CD14-positive monocyte (primary cell): ENCODE results near the gene ESYT1. TPM values are rescaled to one million over a fixed set of nuclear protein-coding genes. Genes with fewer than 3 reads are reported as not detected.
A peak's percentile ranks its signal among the peaks of the same experiment; 100 is the strongest.

Experiments
- DNase-seq, 3 donors: peaks; one replicate each; pipeline ENCODE4 v3.0.0-alpha.2; 2011 to 2022
- H2AFZ ChIP-seq: 2 replicates; pipeline ENCODE4 v1.6.0; 2012; ENCODE audit warnings: mild to moderate bottlenecking, low read depth, low read length, inconsistent platforms; ENCODE audit not compliant: insufficient read depth, poor library complexity, severe bottlenecking
- H3K27ac ChIP-seq, 2 donors: 1 replicate in 1 of 2; 2 replicates in 1 of 2; pipeline ENCODE4 v1.5.1; 2012 to 2013; ENCODE audit warnings: low read length in 2 of 2, control low read depth in 1 of 2, inconsistent platforms in 1 of 2, low read depth in 1 of 2, mild to moderate bottlenecking in 1 of 2
- H3K27me3 ChIP-seq, 2 donors: one replicate each; pipeline versions ENCODE4 v1.6.0 to v1.6.1; 2011 to 2013; ENCODE audit warnings: low read length in 2 of 2; ENCODE audit not compliant: control insufficient read depth in 2 of 2, insufficient read depth in 2 of 2
- H3K36me3 ChIP-seq, 2 donors: replicated peaks in 1 of 2; 1 replicate in 1 of 2; 2 replicates in 1 of 2; pipeline versions ENCODE4 v1.5.1 to v1.6.1; 2012 to 2013; ENCODE audit warnings: low read length in 2 of 2, control low read depth in 1 of 2, inconsistent platforms in 1 of 2, mild to moderate bottlenecking in 1 of 2; ENCODE audit not compliant: insufficient read depth in 2 of 2, control insufficient read depth in 1 of 2
- H3K4me1 ChIP-seq, 2 donors: 1 replicate in 1 of 2; 2 replicates in 1 of 2; pipeline versions ENCODE4 v1.5.1 to v1.6.1; 2012 to 2013; ENCODE audit warnings: low read length in 2 of 2, control low read depth in 1 of 2, inconsistent platforms in 1 of 2, mild to moderate bottlenecking in 1 of 2, moderate library complexity in 1 of 2; ENCODE audit not compliant: insufficient read depth in 2 of 2, control insufficient read depth in 1 of 2
- H3K4me2 ChIP-seq: replicated peaks from 2 replicates; pipeline ENCODE3; 2012; ENCODE audit warnings: low read length, moderate library complexity, mild to moderate bottlenecking; ENCODE audit not compliant: poor library complexity, severe bottlenecking; ENCODE audit errors: extremely low read depth
- H3K4me3 ChIP-seq, 3 experiments: fragments of 200-600 bp in 1 of 3; sonication (generic) in 1 of 3; replicated peaks in 1 of 3; 1 replicate in 2 of 3; 2 replicates in 1 of 3; pipeline ENCODE4 v1.5.1; 2011 to 2013; ENCODE audit warnings: low read length in 3 of 3, mild to moderate bottlenecking in 3 of 3, control low read depth in 2 of 3, low read depth in 2 of 3, inconsistent platforms in 1 of 3, moderate library complexity in 1 of 3
- H3K79me2 ChIP-seq: 2 replicates; pipeline ENCODE4 v1.6.0; 2012; ENCODE audit warnings: mild to moderate bottlenecking, control low read depth, inconsistent platforms, low read length, moderate library complexity; ENCODE audit not compliant: insufficient read depth
- H3K9ac ChIP-seq: 2 replicates; pipeline ENCODE4 v1.6.0; 2017; ENCODE audit warnings: low read length, mild to moderate bottlenecking; ENCODE audit not compliant: insufficient read depth, poor library complexity, severe bottlenecking
- H3K9me3 ChIP-seq, 2 donors: replicated peaks in 1 of 2; 1 replicate in 1 of 2; 2 replicates in 1 of 2; pipeline versions ENCODE4 v1.5.1 to v1.6.1; 2012 to 2013; ENCODE audit warnings: low read length in 2 of 2, control low read depth in 1 of 2; ENCODE audit not compliant: control insufficient read depth in 1 of 2, insufficient read depth in 1 of 2
- H4K20me1 ChIP-seq: 2 replicates; pipeline ENCODE4 v1.6.0; 2012; ENCODE audit warnings: mild to moderate bottlenecking, low read length, control low read depth, moderate library complexity; ENCODE audit not compliant: insufficient read depth
- H3K27ac Mint-ChIP-seq, 7 donors: one replicate each; pipeline ENCODE4 v1.8.0; 2020; ENCODE audit warnings: mild to moderate bottlenecking in 7 of 7, mixed read lengths in 7 of 7, moderate library complexity in 6 of 7, inconsistent platforms in 2 of 7
- H3K27me3 Mint-ChIP-seq, 3 donors: one replicate each; pipeline ENCODE4 v1.8.0; 2021 to 2022; ENCODE audit warnings: low read depth in 3 of 3, mild to moderate bottlenecking in 3 of 3, mixed read lengths in 3 of 3, moderate library complexity in 3 of 3, inconsistent platforms in 1 of 3
- H3K36me3 Mint-ChIP-seq, 2 donors: one replicate each; pipeline ENCODE4 v1.8.0; 2020; ENCODE audit warnings: mixed read lengths in 2 of 2, inconsistent platforms in 1 of 2, mild to moderate bottlenecking in 1 of 2
- H3K4me1 Mint-ChIP-seq: one replicate; pipeline ENCODE4 v1.8.0; 2020; ENCODE audit warnings: mild to moderate bottlenecking, mixed read lengths
- H3K4me3 Mint-ChIP-seq, 2 donors: one replicate each; pipeline ENCODE4 v1.8.0; 2020; ENCODE audit warnings: mild to moderate bottlenecking in 2 of 2, mixed read lengths in 2 of 2, moderate library complexity in 1 of 2
- H3K9me3 Mint-ChIP-seq, 7 donors: one replicate each; pipeline ENCODE4 v1.8.0; 2020 to 2022; ENCODE audit warnings: mixed read lengths in 7 of 7, mild to moderate bottlenecking in 6 of 7, moderate library complexity in 6 of 7, inconsistent platforms in 2 of 7
- CTCF ChIP-seq: fragments of 200-600 bp; IDR thresholded peaks from one replicate; pipeline ENCODE4 v1.8.0; 2022; ENCODE audit warnings: antibody characterized with exemption, mild to moderate bottlenecking
- WGBS: methylation state at CpG from one replicate; pipeline ENCODE4 v1.1.5; 2013; ENCODE audit warnings: missing lambda C conversion rate; ENCODE audit not compliant: insufficient coverage; 5-methylcytosine and 5-hydroxymethylcytosine counted together
- intact Hi-C, 2 donors: fragments of 100-400 bp; cut with micrococcal nuclease; formaldehyde crosslinking; loops; one replicate each; pipeline versions ENCODE4 v1.15.0 to v1.15.1; 2023
- polyA plus RNA-seq, 3 donors: library from polyadenylated mRNA; depleted of rRNA in 1 of 3; unstranded in 2 of 3; stranded (reverse) in 1 of 3; fragments of 300-500 nt in 2 of 3; fragments of >200 nt in 1 of 3; fragmentation: Illumina TruSeq in 2 of 3; gene quantifications; 1 replicate in 2 of 3; 2 replicates in 1 of 3; pipeline ENCODE4 v1.2.3, GENCODE V29; 2012 to 2021

The ESYT1 gene
- polyA plus RNA-seq, 3 donors, result 74.2 to 81.1 (median 74.6) TPM

GRCh38 chr12:56078931-56079722, 48.9 kb upstream of the ESYT1 start:
- H2AFZ ChIP-seq, result peak overlapping the region; percentile 84
- Mint-ChIP-seq H3K4me3 (peak overlapping the region; percentile 84 to 93), H3K4me1 (peaks cover 19% of the 10 kb centered on the region), H3K27ac (peak overlapping the region in 2 of 7 donors; percentile 37 to 63), H3K36me3 (peaks cover 3 to 5% of the 10 kb centered on the region in 2 donors), H3K27me3 (peaks cover 22 to 55% (median 42%) of the 10 kb centered on the region in 3 donors), H3K9me3 (peaks cover 0 to 5% (median 0%) of the 10 kb centered on the region in 7 donors)
- TF ChIP-seq CTCF, result peak; percentile 83
- peaks cover 6 to 36% of the 10 kb centered on the region in 2 donors for H3K27me3 ChIP-seq
- WGBS, result 10% methylated on average over 21 of the region's 50 CpGs
- peak overlapping the region; percentile 24 to 79 (median 47) for H3K4me3 ChIP-seq
- no peaks in the 10 kb centered on the region for H3K36me3 ChIP-seq
- DNase-seq, result peak; percentile 62 to 66 (median 63)
- no peaks in the 10 kb centered on the region for H3K9me3 ChIP-seq
- H3K9ac ChIP-seq, result peak overlapping the region; percentile 7
- intact Hi-C loops, result no loop called here
- no peaks in the 10 kb centered on the region for H4K20me1 ChIP-seq
- no peaks in the 10 kb centered on the region for H3K79me2 ChIP-seq
- H3K4me2 ChIP-seq, result peak overlapping the region; percentile 76
- H3K27ac ChIP-seq, result no peak overlapping the region
- peaks cover 20 to 21% of the 10 kb centered on the region in 2 donors for H3K4me1 ChIP-seq

- H3K27ac ChIP-seq, result no peak within 1 kb of the TSS
- H2AFZ ChIP-seq, result peak within 1 kb of the TSS; percentile 84
- Mint-ChIP-seq H3K9me3 (peaks cover 0 to 5% (median 0%) of the 10 kb centered on the region in 7 donors), H3K36me3 (peaks cover 3 to 5% of the 10 kb centered on the region in 2 donors), H3K4me3 (peak within 1 kb of the TSS; percentile 84 to 93), H3K27me3 (peaks cover 29 to 57% (median 44%) of the 10 kb centered on the region in 3 donors), H3K4me1 (peaks cover 19% of the 10 kb centered on the region), H3K27ac (peak within 1 kb of the TSS in 3 of 7 donors; percentile 13 to 63 (median 37))
- intact Hi-C loops, result no loop called here
- peak within 1 kb of the TSS; percentile 9 for H3K9ac ChIP-seq
- TF ChIP-seq CTCF, result no peak
- peak within 1 kb of the TSS; percentile 76 for H3K4me2 ChIP-seq
- DNase-seq, result peak; percentile 66 to 80 (median 80)
- H3K36me3 ChIP-seq, result no peaks in the 10 kb centered on the region
- whole genome bisulfite sequencing, result 1% methylated on average over 50 of the region's 59 CpGs
- H3K9me3 ChIP-seq, result no peaks in the 10 kb centered on the region
- H3K4me3 ChIP-seq, result peak within 1 kb of the TSS; percentile 24 to 79 (median 47)
- H4K20me1 ChIP-seq, result no peaks in the 10 kb centered on the region
- no peaks in the 10 kb centered on the region for H3K79me2 ChIP-seq
- peaks cover 20 to 21% of the 10 kb centered on the region in 2 donors for H3K4me1 ChIP-seq
- H3K27me3 ChIP-seq, result peaks cover 6 to 36% of the 10 kb centered on the region in 2 donors
Measured at GRCh38 chr12:56079723-56080555, 48.1 kb upstream of the ESYT1 start, which contains the start of gene ERBB3. Gene ERBB3 (plus strand): TSS chr12:56080165. CDS start chr12:56080301, 136 bp downstream.
